Urothelium cell line (cell line): Measurements from ENCODE around the gene DOCK9.

Experiments
- DNase-seq: peaks from one replicate; pipeline ENCODE4 v3.0.0; 2011; ENCODE audit warnings: low spot score, mixed read lengths
- FAIRE-seq: peaks from 2 replicates; lab custom pipeline; 2011; peaks lifted over from hg19 to GRCh38; lab: Jason Lieb, UNC

DOCK9 gene

GRCh38 chr13:98977568-98978265, at the start of gene DOCK9:
DOCK9 (minus strand) TSS chr13:98978064; CDS start chr13:98977909, 155 bp downstream.
- DNase-seq (peak; percentile 52), FAIRE-seq (no peak)

- FAIRE-seq: no peak
- DNase-seq: no peak
These were observed 49.4 kb upstream of the DOCK9 start for GRCh38 chr13:99027260-99027659.

GRCh38 chr13:99022941-99023340, 45.1 kb upstream of the DOCK9 start:
- DNase-seq: no peak
- no peak for FAIRE-seq

- FAIRE-seq (no peak), DNase-seq (no peak)
These were observed 40.7 kb upstream of the DOCK9 start for GRCh38 chr13:99018418-99019180.

- no peak for DNase-seq
- FAIRE-seq: no peak
These were observed 38.0 kb upstream of the DOCK9 start for GRCh38 chr13:99015606-99016490.

- no peak for FAIRE-seq
- DNase-seq: no peak
These were observed 36.7 kb upstream of the DOCK9 start for GRCh38 chr13:99014522-99014921.

- FAIRE-seq (no peak), DNase-seq (no peak)
These were observed 36.1 kb upstream of the DOCK9 start for GRCh38 chr13:99013951-99014350.

- FAIRE-seq (no peak), DNase-seq (no peak)
These were observed 34.7 kb upstream of the DOCK9 start for GRCh38 chr13:99012539-99012938.

GRCh38 chr13:99009987-99010551, 32.2 kb upstream of the DOCK9 start:
- DNase-seq: no peak
- no peak for FAIRE-seq

- DNase-seq (no peak), FAIRE-seq (no peak)
These were observed 30.7 kb upstream of the DOCK9 start for GRCh38 chr13:99008577-99008976.

GRCh38 chr13:99007414-99007986, 29.6 kb upstream of the DOCK9 start:
- DNase-seq (no peak), FAIRE-seq (no peak)

- FAIRE-seq: no peak
- DNase-seq: no peak
These were observed 27.7 kb upstream of the DOCK9 start for GRCh38 chr13:99005609-99006008.

- no peak for DNase-seq
- no peak for FAIRE-seq
These were observed 27.1 kb upstream of the DOCK9 start for GRCh38 chr13:99004978-99005377.

- FAIRE-seq (no peak), DNase-seq (no peak)
These were observed 26.1 kb upstream of the DOCK9 start for GRCh38 chr13:99003851-99004471.

- DNase-seq (no peak), FAIRE-seq (no peak)
These were observed 25.3 kb upstream of the DOCK9 start for GRCh38 chr13:99003186-99003585.

- FAIRE-seq (no peak), DNase-seq (no peak)
These were observed 24.4 kb upstream of the DOCK9 start for GRCh38 chr13:99002172-99002710.

- FAIRE-seq: no peak
- DNase-seq: no peak
These were observed 22.3 kb upstream of the DOCK9 start for GRCh38 chr13:99000137-99000536.

- FAIRE-seq (no peak), DNase-seq (no peak)
These were observed 21.7 kb upstream of the DOCK9 start for GRCh38 chr13:98999639-98999952.

GRCh38 chr13:98998831-98999638, 21.2 kb upstream of the DOCK9 start:
- no peak for FAIRE-seq
- no peak for DNase-seq
